ENCODE data around the gene SLC12A9.
"Not testable (repeated sequence)": the region's sequence is repeated elsewhere in the genome, so short reads cannot be mapped to it uniquely, and the experiment has no call there.

Gene SLC12A9

DNA sequence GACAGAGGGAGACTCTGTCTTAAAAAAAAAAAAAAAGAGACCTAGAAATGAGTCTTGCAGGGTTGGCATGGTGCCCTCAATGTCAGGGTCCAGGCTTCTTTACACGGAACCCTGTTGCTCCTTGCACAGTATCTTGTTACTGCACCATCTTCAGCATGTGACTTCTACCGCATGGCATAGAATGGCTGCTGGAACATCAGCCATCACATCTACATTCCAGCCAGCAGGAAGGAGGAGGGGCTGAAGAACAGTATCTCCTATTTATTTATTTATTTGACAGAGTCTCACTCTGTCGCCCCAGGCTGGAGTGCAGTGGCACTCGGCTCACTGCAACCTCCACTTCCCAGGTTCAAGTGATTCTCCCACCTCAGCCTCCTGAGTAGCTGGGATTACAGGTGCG lies 46.9 kb downstream of the SLC12A9 start:
- H3K27ac ChIP-seq (ENCODE audit: low read length): no peak overlapping the region

DNA sequence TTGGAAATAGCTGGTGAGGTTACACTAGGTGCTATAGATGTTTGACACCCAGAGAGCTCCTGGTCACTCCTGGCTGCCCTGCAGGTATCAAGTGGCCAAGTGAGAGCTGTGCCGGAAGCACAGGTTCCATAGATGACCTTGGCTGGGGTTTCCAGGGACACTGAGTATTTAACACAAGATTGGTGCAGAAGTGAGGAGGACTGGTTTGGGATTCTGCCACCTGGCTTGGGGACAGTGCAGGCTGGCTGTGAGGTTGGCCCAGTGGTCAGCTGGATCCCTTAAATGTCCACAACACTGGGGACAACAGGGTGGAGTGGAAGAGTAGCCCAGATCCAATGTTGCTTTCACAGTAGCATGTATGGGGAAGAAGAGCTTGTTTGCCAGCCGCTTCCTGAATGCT lies 48.5 kb downstream of the SLC12A9 start:
- Histone ChIP-seq H3K4me1 (ENCODE audit: control insufficient read depth, insufficient read depth, low read length) (peaks cover 5% of the 10 kb centered on the region; the same call in 1 of the 2 replicates), H3K27me3 (ENCODE audit: control insufficient read depth, insufficient read depth, low read length) (peaks cover 7% of the 10 kb centered on the region), H3K4me3 (ENCODE audit: low read length) (no peak overlapping the region), H3K36me3 (ENCODE audit: control insufficient read depth, insufficient read depth, low read length) (no peaks in the 10 kb centered on the region), H3K9me3 (ENCODE audit: control insufficient read depth, insufficient read depth, low read length) (no peaks in the 10 kb centered on the region), H3K27ac (ENCODE audit: low read length) (no peak overlapping the region)
- no peak for DNase-seq (ENCODE audit: low read depth, low spot score)
- WGBS (ENCODE audit: insufficient coverage, insufficient read length): no CpG with 5 or more reads among the region's 2 CpGs

More for the DNA sequence above, 46.9 kb downstream of the SLC12A9 start:
- no CpG with 5 or more reads among the region's 5 CpGs for WGBS (ENCODE audit: insufficient coverage, insufficient read length)
- H3K27me3 ChIP-seq (ENCODE audit: control insufficient read depth, insufficient read depth, low read length): peaks cover 8% of the 10 kb centered on the region
- H3K9me3 ChIP-seq (ENCODE audit: control insufficient read depth, insufficient read depth, low read length): no peaks in the 10 kb centered on the region
- peaks cover 5% of the 10 kb centered on the region; the same call in 1 of the 2 replicates for H3K4me1 ChIP-seq (ENCODE audit: control insufficient read depth, insufficient read depth, low read length)
- H3K36me3 ChIP-seq (ENCODE audit: control insufficient read depth, insufficient read depth, low read length): no peaks in the 10 kb centered on the region
- H3K4me3 ChIP-seq (ENCODE audit: low read length): no peak overlapping the region
- no peak for DNase-seq (ENCODE audit: low read depth, low spot score)

- Histone ChIP-seq H3K27ac (ENCODE audit: low read length) (no peak overlapping the region), H3K27me3 (ENCODE audit: control insufficient read depth, insufficient read depth, low read length) (no peaks in the 10 kb centered on the region), H3K36me3 (ENCODE audit: control insufficient read depth, insufficient read depth, low read length) (no peaks in the 10 kb centered on the region), H3K9me3 (ENCODE audit: control insufficient read depth, insufficient read depth, low read length) (no peaks in the 10 kb centered on the region), H3K4me1 (ENCODE audit: control insufficient read depth, insufficient read depth, low read length) (no peaks in the 10 kb centered on the region; the same call in 1 of the 2 replicates), H3K4me3 (ENCODE audit: low read length) (no peak overlapping the region)
- no peak for DNase-seq (ENCODE audit: low read depth, low spot score)
- no CpG with 5 or more reads among the region's 5 CpGs for WGBS (ENCODE audit: insufficient coverage, insufficient read length)
These were observed 49.4 kb downstream of the SLC12A9 start for GRCh38 chr7:100901921-100902332.

DNA sequence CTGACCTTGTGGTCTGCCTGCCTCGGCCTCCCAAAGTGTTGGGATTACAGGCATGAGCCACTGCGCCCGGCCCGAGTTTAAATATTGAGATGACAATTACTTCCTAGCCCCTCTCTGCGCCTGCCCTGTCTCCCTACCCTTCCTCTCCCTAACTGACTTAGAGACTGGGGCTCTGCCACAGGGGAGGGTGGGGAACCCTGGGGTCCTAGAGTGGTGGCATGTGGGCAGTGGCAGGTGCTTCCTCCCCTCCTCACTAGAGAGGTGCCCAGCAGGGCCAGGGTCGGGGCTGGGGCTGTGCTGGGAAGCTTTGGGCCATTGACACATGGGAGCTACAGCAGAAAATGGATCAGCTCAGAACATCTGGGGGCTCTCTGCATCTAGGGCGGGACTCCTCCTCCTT lies 50.1 kb downstream of the SLC12A9 start:
- Histone ChIP-seq H3K27ac (ENCODE audit: low read length) (no peak overlapping the region), H3K36me3 (ENCODE audit: control insufficient read depth, insufficient read depth, low read length) (no peaks in the 10 kb centered on the region), H3K9me3 (ENCODE audit: control insufficient read depth, insufficient read depth, low read length) (no peaks in the 10 kb centered on the region), H3K4me1 (ENCODE audit: control insufficient read depth, insufficient read depth, low read length) (no peaks in the 10 kb centered on the region), H3K27me3 (ENCODE audit: control insufficient read depth, insufficient read depth, low read length) (no peaks in the 10 kb centered on the region), H3K4me3 (ENCODE audit: low read length) (no peak overlapping the region)
- WGBS (ENCODE audit: insufficient coverage, insufficient read length): no CpG with 5 or more reads among the region's 7 CpGs
- DNase-seq (ENCODE audit: low read depth, low spot score): no peak

GRCh38 chr7:100908512-100908911 lies 56.0 kb downstream of the SLC12A9 start:
- Histone ChIP-seq H3K4me1 (ENCODE audit: control insufficient read depth, insufficient read depth, low read length) (no peaks in the 10 kb centered on the region), H3K9me3 (ENCODE audit: control insufficient read depth, insufficient read depth, low read length) (no peaks in the 10 kb centered on the region), H3K27ac (ENCODE audit: low read length) (no peak overlapping the region), H3K27me3 (ENCODE audit: control insufficient read depth, insufficient read depth, low read length) (no peaks in the 10 kb centered on the region), H3K36me3 (ENCODE audit: control insufficient read depth, insufficient read depth, low read length) (no peaks in the 10 kb centered on the region), H3K4me3 (ENCODE audit: low read length) (no peak overlapping the region)
- WGBS (ENCODE audit: insufficient coverage, insufficient read length): no CpG with 5 or more reads among the region's 5 CpGs
- no peak for DNase-seq (ENCODE audit: low read depth, low spot score)

DNA sequence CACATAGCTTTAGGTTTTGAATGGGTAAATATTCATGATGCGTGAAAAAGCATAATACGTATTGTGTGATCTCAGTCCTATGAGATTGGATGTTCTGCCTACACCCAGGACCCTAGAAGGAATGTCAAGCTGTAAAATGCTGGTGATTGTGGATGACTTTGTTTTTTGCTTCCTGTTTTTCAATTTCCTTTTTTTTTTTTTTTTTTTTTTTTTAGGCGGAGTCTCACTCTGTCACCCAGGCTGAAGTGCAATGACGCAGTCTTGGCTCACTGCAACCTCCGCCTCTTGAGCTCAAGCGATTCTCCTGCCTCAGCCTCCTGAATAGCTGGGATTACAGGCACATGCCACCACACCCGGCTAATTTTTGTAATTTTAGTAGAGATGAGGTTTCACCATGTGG lies 57.9 kb downstream of the SLC12A9 start:
- not testable (repeated sequence) for H3K27ac ChIP-seq (ENCODE audit: low read length); H3K4me1 ChIP-seq (ENCODE audit: control insufficient read depth, insufficient read depth, low read length); H3K9me3 ChIP-seq (ENCODE audit: control insufficient read depth, insufficient read depth, low read length); H3K36me3 ChIP-seq (ENCODE audit: control insufficient read depth, insufficient read depth, low read length); H3K4me3 ChIP-seq (ENCODE audit: low read length); DNase-seq (ENCODE audit: low read depth, low spot score); H3K27me3 ChIP-seq (ENCODE audit: control insufficient read depth, insufficient read depth, low read length)
- WGBS (ENCODE audit: insufficient coverage, insufficient read length): no CpG with 5 or more reads among the region's 7 CpGs

DNA sequence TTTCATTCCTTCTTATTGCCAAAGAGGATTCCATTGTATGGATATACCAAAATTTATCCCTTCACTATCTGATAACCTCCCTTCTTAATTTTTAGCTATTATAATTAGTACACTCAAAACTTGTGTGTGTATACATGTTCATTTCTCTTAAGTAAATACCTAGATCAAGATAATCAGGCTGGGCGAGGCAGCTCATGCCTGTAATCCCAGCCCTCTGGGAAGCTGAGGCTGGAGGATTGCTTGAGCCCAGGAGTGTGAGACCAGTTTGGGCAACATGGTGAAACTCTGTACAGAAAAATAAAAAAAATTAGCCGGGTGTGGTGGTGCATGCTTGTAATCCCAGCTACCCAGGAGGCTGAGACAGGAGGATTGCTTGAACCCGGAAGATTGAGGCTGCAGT lies 59.0 kb downstream of the SLC12A9 start:
- no peaks in the 10 kb centered on the region for H3K27me3 ChIP-seq (ENCODE audit: control insufficient read depth, insufficient read depth, low read length)
- DNase-seq (ENCODE audit: low read depth, low spot score): no peak
- no peak overlapping the region for H3K4me3 ChIP-seq (ENCODE audit: low read length)
- WGBS (ENCODE audit: insufficient coverage, insufficient read length): no CpG with 5 or more reads among the region's 3 CpGs
- no peak overlapping the region for H3K27ac ChIP-seq (ENCODE audit: low read length)
- H3K9me3 ChIP-seq (ENCODE audit: control insufficient read depth, insufficient read depth, low read length): no peaks in the 10 kb centered on the region
- H3K4me1 ChIP-seq (ENCODE audit: control insufficient read depth, insufficient read depth, low read length): no peaks in the 10 kb centered on the region
- H3K36me3 ChIP-seq (ENCODE audit: control insufficient read depth, insufficient read depth, low read length): no peaks in the 10 kb centered on the region

- Histone ChIP-seq H3K9me3 (ENCODE audit: control insufficient read depth, insufficient read depth, low read length) (no peaks in the 10 kb centered on the region), H3K36me3 (ENCODE audit: control insufficient read depth, insufficient read depth, low read length) (no peaks in the 10 kb centered on the region), H3K27me3 (ENCODE audit: control insufficient read depth, insufficient read depth, low read length) (no peaks in the 10 kb centered on the region), H3K4me3 (ENCODE audit: low read length) (no peak overlapping the region), H3K4me1 (ENCODE audit: control insufficient read depth, insufficient read depth, low read length) (no peaks in the 10 kb centered on the region), H3K27ac (ENCODE audit: low read length) (no peak overlapping the region)
- no CpG with 5 or more reads among the region's 15 CpGs for WGBS (ENCODE audit: insufficient coverage, insufficient read length)
- no peak for DNase-seq (ENCODE audit: low read depth, low spot score)
These were observed 61.8 kb downstream of the SLC12A9 start for GRCh38 chr7:100914208-100914878.

GRCh38 chr7:100914879-100915447 lies 62.5 kb downstream of the SLC12A9 start:
- Histone ChIP-seq H3K36me3 (ENCODE audit: control insufficient read depth, insufficient read depth, low read length) (no peaks in the 10 kb centered on the region), H3K4me1 (ENCODE audit: control insufficient read depth, insufficient read depth, low read length) (no peaks in the 10 kb centered on the region), H3K27ac (ENCODE audit: low read length) (no peak overlapping the region), H3K9me3 (ENCODE audit: control insufficient read depth, insufficient read depth, low read length) (no peaks in the 10 kb centered on the region), H3K4me3 (ENCODE audit: low read length) (no peak overlapping the region), H3K27me3 (ENCODE audit: control insufficient read depth, insufficient read depth, low read length) (no peaks in the 10 kb centered on the region)
- WGBS (ENCODE audit: insufficient coverage, insufficient read length): no CpG with 5 or more reads among the region's 8 CpGs
- no peak for DNase-seq (ENCODE audit: low read depth, low spot score)
